HepG2 (cell line): ENCODE measurements around the gene CENPP. TPM values are rescaled to one million over a fixed set of nuclear protein-coding genes. Genes with fewer than 3 reads are reported as not detected.

Source experiments
- ATAC-seq: fragments of 200-7000 bp; cut with Tn5 transposase; 3 replicates; pipeline ENCODE4 v1.9.1; 2020; ENCODE audit warnings: mild to moderate bottlenecking, moderate library complexity
- BruUV-seq: library from RNA; stranded (reverse); fragments of 400-500 nt; replicated peaks from 2 replicates; lab custom pipeline; 2021; lab: Mats Ljungman, UMichigan
- CTCF ChIA-PET: fragments of 300-600 bp; formaldehyde crosslinking; extraction: SDS; loops from one replicate; lab custom pipeline; 2021; ENCODE audit warnings: low total read pairs, inconsistent platforms, low intra/inter-chr PET ratio; lab: Yijun Ruan, JAX
- POLR2A ChIA-PET: fragments of 350-600 bp; sonication (Branson Sonifier 250); formaldehyde crosslinking; loops from one replicate; lab custom pipeline; 2020; ENCODE audit warnings: antibody characterized with exemption, inconsistent platforms; lab: Yijun Ruan, JAX
- DNase-seq: peaks from one replicate; pipeline ENCODE4 v3.0.0-alpha.2; 2015; ENCODE audit warnings: low spot score
- FAIRE-seq: peaks from 3 replicates; lab custom pipeline; 2011; peaks lifted over from hg19 to GRCh38; lab: Jason Lieb, UNC
- H2AFZ ChIP-seq: one replicate; pipeline ENCODE4 v1.6.1; 2011; ENCODE audit warnings: low read length, inconsistent platforms
- H3K27ac ChIP-seq: fragments of 300-600 bp; 3 replicates; pipeline ENCODE4 v1.8.0; 2011; ENCODE audit warnings: mixed run types, mild to moderate bottlenecking, mixed read lengths, low read length, inconsistent platforms; ENCODE audit not compliant: insufficient read depth; ENCODE audit errors: extremely low read length
- H3K27me3 ChIP-seq, 2 experiments: fragments of 200-600 bp in 1 of 2; 2 replicates in 1 of 2; 3 replicates in 1 of 2; pipeline versions ENCODE4 v1.6.0 to v1.8.0; 2011; ENCODE audit warnings: low read length in 2 of 2, mild to moderate bottlenecking in 2 of 2, moderate library complexity in 2 of 2, inconsistent platforms in 1 of 2; ENCODE audit not compliant: insufficient read depth in 2 of 2, control insufficient read depth in 1 of 2
- H3K36me3 ChIP-seq, 2 experiments: fragments of 200-600 bp in 1 of 2; replicated peaks in 1 of 2; 2 replicates in 1 of 2; 3 replicates in 1 of 2; pipeline versions ENCODE4 v1.5.1 to v1.8.0; 2011; ENCODE audit warnings: low read length in 2 of 2, inconsistent platforms in 1 of 2; ENCODE audit not compliant: insufficient read depth in 2 of 2, control insufficient read depth in 1 of 2
- H3K4me1 ChIP-seq: 2 replicates; pipeline ENCODE4 v1.5.1; 2012; ENCODE audit warnings: low read length, inconsistent platforms; ENCODE audit not compliant: insufficient read depth
- H3K4me2 ChIP-seq: 2 replicates; pipeline ENCODE4 v1.6.0; 2011; ENCODE audit warnings: low read depth, low read length, inconsistent platforms
- H3K4me3 ChIP-seq, 3 experiments: fragments of 200-600 bp in 1 of 3; sonication (generic), shearing (Covaris generic) in 1 of 3; replicated peaks in 1 of 3; 2 replicates each; pipeline ENCODE4 v1.5.1; 2011 to 2016; ENCODE audit warnings: low read length in 3 of 3, inconsistent platforms in 2 of 3, low read depth in 2 of 3, mild to moderate bottlenecking in 2 of 3, control low read depth in 1 of 3, mixed read lengths in 1 of 3; ENCODE audit not compliant: insufficient read depth in 1 of 3
- H3K79me2 ChIP-seq: one replicate; pipeline ENCODE4 v1.6.1; 2011; ENCODE audit warnings: low read length, inconsistent platforms; ENCODE audit not compliant: insufficient read depth
- H3K9ac ChIP-seq: 2 replicates; pipeline ENCODE4 v1.6.0; 2011; ENCODE audit warnings: mild to moderate bottlenecking, low read depth, low read length, inconsistent platforms; ENCODE audit not compliant: insufficient read depth
- H3K9me3 ChIP-seq: 2 replicates; pipeline ENCODE4 v1.5.1; 2012; ENCODE audit warnings: mild to moderate bottlenecking, low read length
- H4K20me1 ChIP-seq: 2 replicates; pipeline ENCODE4 v1.6.0; 2011; ENCODE audit warnings: inconsistent platforms, mild to moderate bottlenecking, low read length, moderate library complexity; ENCODE audit not compliant: insufficient read depth
- CEBPZ ChIP-seq: IDR thresholded peaks from 2 replicates; pipeline ENCODE4 v1.6.1; 2012; ENCODE audit warnings: low read length, improper control_type of control experiment
- RFXAP ChIP-seq: sonication (generic); formaldehyde crosslinking; IDR thresholded peaks from 2 replicates; pipeline ENCODE4 v1.4.0; 2020; ENCODE audit warnings: missing genetic modification reagents, borderline replicate concordance
- ZNF292 ChIP-seq: sonication (generic); formaldehyde crosslinking; IDR thresholded peaks from 2 replicates; pipeline ENCODE4 v1.8.1; 2022; ENCODE audit warnings: mild to moderate bottlenecking, low read depth, missing genetic modification reagents, borderline replicate concordance
- WGBS: methylation state at CpG from one replicate; pipeline ENCODE4 v1.1.6; 2017; ENCODE audit warnings: low lambda C conversion rate; 5-methylcytosine and 5-hydroxymethylcytosine counted together
- in situ Hi-C: cut with HindIII; loops from 2 replicates; pipeline ENCODE4 v1.10.0; 2017; ENCODE audit warnings: low pct_unique_long_range_greater_than_20kb; ENCODE audit not compliant: extremely low pct_ligation_motif_present
- intact Hi-C: fragments of 100-400 bp; cut with micrococcal nuclease; formaldehyde crosslinking; loops from one replicate; pipeline ENCODE4 v1.10.0; 2022; ENCODE audit not compliant: unreplicated experiment
- polyA plus RNA-seq, 8 experiments: library from polyadenylated mRNA; depleted of rRNA in 3 of 8; stranded (reverse) in 7 of 8; unstranded in 1 of 8; fragments of >200 nt; fragmentation: Illumina TruSeq in 4 of 8; extraction: Trizol in 4 of 8; gene quantifications; 2 replicates each; pipeline versions ENCODE4 v1.2.1 to v1.2.3, GENCODE V29; 2011 to 2016; ENCODE audit warnings: low read depth in 4 of 8, missing spikeins in 1 of 8, mixed read lengths in 1 of 8; ENCODE audit not compliant: insufficient read depth in 1 of 8
- total RNA-seq, 5 experiments: library from RNA; depleted of rRNA; stranded (reverse); fragments of >200 nt; fragmentation: Illumina TruSeq; extraction: Trizol; gene quantifications; 2 replicates each; pipeline ENCODE4 v1.2.3, GENCODE V29; 2016; ENCODE audit warnings: low read depth in 1 of 5
- TF ChIP-seq, protein P1 (sequence below), 2 experiments: fragments of 450-650 bp in 1 of 2; sonication (generic) in 1 of 2; formaldehyde crosslinking; IDR thresholded peaks; 2 replicates each; pipeline versions ENCODE4 v1.5.0 to v1.8.0; 2020 to 2022; ENCODE audit warnings: mild to moderate bottlenecking in 1 of 2, missing genetic modification reagents in 1 of 2

CENPP gene
- total and polyA plus RNA-seq, 2 of the 13 experiments (the other 11 are each of a cell fraction or from before 2014, with no cell fraction given): 2.0 to 11.4 TPM

DNA sequence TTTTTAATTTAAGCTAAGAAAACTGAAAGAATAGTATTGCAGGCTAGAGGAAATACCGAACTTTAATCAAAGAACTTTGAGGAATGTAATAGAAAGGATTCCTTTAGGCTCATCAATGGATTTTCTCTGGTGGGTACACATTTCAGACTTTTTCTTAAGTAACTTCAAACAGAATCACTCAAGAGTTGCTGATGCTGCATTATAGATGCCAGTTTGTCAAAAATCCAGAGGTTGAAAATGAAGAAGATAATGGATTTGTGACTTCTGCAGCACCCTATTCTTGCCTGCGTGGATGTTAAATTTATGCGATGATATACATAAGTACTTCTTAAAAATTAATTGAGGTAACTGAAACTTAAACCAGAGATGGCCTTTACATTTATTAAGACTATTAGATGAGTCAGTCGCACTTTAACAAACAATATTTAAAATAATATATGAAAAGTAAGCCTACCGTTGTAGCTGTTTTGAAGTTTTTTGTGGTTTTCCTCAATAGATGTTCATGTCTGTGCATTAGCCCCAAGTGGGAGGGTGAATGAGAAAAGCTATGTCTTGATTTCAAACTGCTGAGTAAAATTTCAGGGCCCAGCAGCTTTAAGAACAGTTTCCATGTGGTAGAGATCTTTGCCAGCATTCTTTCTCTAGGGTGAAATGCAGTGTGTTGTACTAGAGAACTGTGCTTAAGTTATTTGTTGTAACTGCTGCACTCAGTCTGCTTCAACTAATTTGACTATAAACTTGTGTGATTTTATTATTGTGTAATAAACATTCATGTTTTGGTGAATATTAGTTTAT, 78.5 kb downstream of the CENPP start, which contains the start of gene OGN (continued):
- TF ChIP-seq CEBPZ (no peak), ZNF292 (CRISPR knock-in tag) (no peak)
- TF ChIP-seq, protein P1, sequence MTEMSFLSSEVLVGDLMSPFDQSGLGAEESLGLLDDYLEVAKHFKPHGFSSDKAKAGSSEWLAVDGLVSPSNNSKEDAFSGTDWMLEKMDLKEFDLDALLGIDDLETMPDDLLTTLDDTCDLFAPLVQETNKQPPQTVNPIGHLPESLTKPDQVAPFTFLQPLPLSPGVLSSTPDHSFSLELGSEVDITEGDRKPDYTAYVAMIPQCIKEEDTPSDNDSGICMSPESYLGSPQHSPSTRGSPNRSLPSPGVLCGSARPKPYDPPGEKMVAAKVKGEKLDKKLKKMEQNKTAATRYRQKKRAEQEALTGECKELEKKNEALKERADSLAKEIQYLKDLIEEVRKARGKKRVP (CRISPR knock-in tag; IDR thresholded peaks at IDR 0.05): no peak

GRCh38 chr9:92405818-92406217, 80.1 kb downstream of the CENPP start:
- intact Hi-C loops: no loop called here
- no peak for FAIRE-seq
- Histone ChIP-seq H3K4me2 (no peak overlapping the region), H3K79me2 (no peaks in the 10 kb centered on the region), H3K27me3 (no peaks in the 10 kb centered on the region), H3K27ac (no peak overlapping the region)
- CTCF ChIA-PET: no interaction called here
- no peak for TF ChIP-seq RFXAP (CRISPR knock-in tag)
- TF ChIP-seq, all 625 proteins: peak for 0
- Histone ChIP-seq H3K4me3 (no peak overlapping the region), H2AFZ (no peak overlapping the region), H3K9ac (no peak overlapping the region), H3K4me1 (no peaks in the 10 kb centered on the region), H3K36me3 (no peaks in the 10 kb centered on the region), H4K20me1 (no peaks in the 10 kb centered on the region), H3K9me3 (no peaks in the 10 kb centered on the region)
- in situ Hi-C loops: no loop called here
- POLR2A ChIA-PET: no interaction called here
- 88% methylated on average over 4 of the region's 4 CpGs for WGBS
- no peak for DNase-seq
- no TSS peak for BruUV-seq
- ATAC-seq: no peak
